Hematopoietic multipotent progenitor cell treated with erythropoietin and hydrocortisone succinate and interleukin-3 and kit ligand, for 4 days (in vitro differentiated cells): ENCODE results near the gene NR4A2.

ENCODE experiments used
- DNase-seq: peaks from one replicate; pipeline ENCODE4 v3.0.0-alpha.2; 2015

The NR4A2 gene

GRCh38 chr2:156332534-156333273, at the start of gene NR4A2:
TSS of gene NR4A2 (minus strand) at chr2:156332721. CDS start at chr2:156330186, 2,535 bp downstream.
- DNase-seq = peak; percentile 90

DNA sequence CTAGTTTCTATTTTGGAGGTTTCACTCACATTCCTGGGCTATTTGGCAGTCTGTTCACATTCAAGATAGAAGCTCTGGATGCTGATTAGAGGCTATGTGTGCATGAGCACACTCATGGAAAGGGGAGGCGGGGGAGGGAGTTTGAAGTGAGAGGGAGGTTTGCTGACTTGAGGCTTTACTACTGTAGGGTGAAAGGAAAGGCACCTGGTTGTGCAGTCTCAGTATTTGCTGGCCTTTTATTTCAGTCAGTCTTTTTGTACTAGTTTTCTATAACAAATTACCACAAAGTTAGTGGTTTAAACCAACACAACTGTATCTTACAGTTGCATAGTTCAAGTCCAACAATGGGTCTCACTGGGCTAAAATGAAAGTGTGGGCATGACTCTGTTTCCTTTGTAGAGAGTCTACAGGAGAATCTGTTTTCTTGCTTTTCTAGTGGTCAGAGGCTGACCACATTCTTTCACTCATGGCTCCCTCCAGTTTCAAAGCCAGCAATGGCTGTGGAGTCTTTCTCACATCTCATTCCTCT, 47.7 kb upstream of the NR4A2 start:
- DNase-seq = no peak

DNA sequence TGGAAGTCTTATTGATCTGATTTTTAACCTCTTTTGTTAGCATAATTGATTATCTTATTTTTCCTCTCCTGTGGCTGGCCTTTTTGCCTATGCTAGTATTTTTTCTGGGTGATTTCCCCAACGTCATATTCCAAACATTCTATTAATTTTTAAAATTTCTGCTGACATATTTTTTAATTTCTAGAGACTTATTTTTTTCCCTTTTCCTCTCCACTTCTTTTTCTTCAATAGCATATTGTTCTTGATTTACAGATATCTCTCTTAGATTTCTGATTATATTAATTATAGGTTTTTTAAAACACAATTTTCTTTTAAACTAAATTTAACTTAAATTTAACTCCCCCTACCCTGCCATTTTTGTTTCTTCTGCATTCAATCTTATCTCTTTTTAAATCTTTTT, 47.2 kb upstream of the NR4A2 start:
- no peak for DNase-seq

DNA sequence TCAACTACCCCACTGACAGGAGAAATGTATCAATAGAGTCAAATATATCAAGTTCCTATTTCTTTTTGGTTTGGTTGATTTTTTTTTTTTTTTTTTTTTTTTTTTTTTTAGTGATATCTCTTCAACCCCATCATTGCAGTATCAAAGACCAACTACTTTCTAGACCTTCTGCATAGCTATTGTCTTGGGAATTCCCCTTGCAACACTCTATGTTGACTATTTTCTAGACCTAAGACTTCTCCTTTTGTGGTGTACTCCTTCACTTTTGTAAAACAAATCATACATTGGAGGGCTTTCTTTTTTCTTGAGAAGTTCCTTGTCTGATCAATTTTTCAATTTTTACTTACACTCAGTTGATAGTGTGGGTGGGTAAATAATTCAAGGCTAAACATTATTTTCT, 46.5 kb upstream of the NR4A2 start:
- DNase-seq = no peak

- DNase-seq = no peak
These were observed 34.2 kb upstream of the NR4A2 start for GRCh38 chr2:156366753-156367152.

- DNase-seq = no peak
These were observed 30.6 kb upstream of the NR4A2 start for GRCh38 chr2:156363141-156363540.

GRCh38 chr2:156356014-156356754, 23.7 kb upstream of the NR4A2 start:
- peak; percentile 28 for DNase-seq

DNA sequence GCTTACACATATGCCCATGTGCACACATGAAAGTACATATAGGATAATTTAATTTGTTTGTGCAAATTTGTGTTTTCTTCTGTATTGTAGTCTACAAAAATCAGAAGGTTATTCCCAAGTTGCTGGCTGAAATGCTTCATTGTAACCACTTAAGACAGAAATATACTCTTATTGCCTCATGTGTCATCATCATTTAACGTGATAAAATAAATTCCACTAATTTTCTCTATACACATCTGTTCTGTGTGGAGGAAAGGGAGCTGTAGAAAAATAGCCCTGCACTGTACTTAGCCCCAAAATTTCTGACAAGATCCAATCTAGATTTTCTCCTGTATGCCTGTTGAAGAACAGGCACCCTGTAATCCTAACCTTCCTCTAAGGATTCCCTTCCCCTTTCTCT, 20.4 kb upstream of the NR4A2 start:
- DNase-seq = no peak

DNA sequence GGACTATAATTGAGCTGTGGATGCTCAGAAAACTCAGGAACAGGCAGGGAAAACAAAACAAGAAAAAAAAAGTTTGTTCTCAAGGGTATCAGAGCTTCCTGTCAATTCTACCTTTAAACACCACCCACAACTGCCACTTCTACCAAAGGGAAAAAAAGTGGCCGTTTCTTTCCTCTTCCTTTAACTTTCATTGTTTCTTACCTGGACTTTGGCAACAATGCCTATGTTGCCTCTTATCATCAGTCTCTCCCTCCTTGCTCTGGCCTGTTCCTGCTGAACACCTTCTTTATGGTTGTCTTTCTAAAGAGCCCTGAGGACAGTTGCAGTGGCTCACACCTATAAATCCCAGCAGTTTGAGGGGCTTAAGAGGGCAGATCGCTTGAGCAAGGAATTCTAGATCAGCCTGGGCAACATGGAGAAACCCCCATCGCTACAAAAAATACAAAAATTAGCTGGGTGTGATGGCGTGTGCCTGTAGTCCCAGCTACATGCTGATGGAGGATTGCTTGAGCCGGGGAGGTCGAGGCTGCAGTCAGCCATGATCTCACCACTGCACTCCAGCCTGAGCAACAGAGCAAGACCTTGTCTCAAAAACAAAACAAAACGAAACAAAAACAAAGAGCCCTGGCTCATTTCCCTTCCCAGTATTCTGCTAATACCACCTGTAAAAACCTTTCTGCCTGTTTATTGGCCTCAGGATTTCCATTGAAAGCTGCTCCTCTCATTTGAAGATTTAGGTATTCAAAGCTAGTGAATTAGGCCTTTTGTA, 18.0 kb upstream of the NR4A2 start:
- DNase-seq = no peak

- no peak for DNase-seq
These were observed 17.1 kb upstream of the NR4A2 start for GRCh38 chr2:156349605-156350004.

DNA sequence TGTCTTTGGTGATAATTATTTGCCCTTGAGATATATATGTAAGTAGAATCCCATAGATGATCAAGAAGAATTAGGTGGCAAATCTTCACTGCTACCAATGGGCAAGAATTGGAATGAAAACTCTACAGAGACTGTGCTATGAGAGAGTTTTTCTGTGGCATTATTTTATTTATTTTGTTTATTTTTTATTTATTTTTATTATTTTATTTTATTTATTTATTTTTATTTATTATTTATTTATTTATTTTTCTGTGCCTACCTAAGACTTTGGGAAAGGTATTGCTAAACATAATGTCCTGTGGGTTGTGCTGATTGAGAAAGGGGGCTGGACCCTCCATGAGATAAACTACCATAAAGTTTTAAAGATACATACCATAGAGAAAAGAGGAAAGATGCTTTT, 16.6 kb upstream of the NR4A2 start:
- DNase-seq = no peak

- no peak for DNase-seq
These were observed 14.9 kb upstream of the NR4A2 start for GRCh38 chr2:156347431-156347830.

- no peak for DNase-seq
These were observed 14.2 kb upstream of the NR4A2 start for GRCh38 chr2:156346731-156347130.

DNA sequence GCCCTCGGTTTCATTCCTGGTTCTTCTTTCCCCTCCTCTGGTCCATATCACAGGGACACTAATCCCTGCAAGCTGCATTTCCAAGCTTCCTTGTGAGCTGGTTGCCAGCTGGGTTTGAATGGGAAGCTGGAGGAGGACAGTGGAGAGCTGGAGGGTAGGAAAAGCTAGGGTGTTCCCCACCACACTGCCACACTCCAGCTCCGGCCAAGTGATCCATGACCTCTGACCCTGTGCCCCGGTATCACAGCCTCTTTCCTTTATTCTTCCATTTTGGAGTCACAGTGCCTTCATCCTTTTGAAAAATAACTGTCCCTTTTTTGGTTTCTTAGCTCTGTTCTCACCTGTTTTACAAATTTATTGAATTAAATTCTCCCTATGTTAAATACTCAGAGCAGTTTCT, 13.1 kb upstream of the NR4A2 start:
- DNase-seq = no peak

DNA sequence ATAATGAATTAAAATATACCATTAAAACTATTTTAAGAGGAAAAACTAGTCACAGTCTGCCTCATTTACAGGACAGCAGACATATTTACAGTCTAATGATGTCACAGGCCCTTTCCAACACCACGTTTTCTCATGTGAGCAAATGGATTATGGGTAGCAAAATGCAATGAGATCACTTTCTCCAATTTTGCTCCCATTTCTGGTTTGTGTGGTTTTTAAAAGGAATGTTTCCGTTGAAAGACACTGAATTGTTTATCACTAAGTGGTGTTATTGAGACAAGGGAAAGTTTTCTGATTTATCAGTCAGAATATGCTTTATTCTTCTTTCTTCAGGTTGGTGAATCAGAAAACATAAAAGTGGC, 11.4 kb upstream of the NR4A2 start:
- no peak for DNase-seq

DNA sequence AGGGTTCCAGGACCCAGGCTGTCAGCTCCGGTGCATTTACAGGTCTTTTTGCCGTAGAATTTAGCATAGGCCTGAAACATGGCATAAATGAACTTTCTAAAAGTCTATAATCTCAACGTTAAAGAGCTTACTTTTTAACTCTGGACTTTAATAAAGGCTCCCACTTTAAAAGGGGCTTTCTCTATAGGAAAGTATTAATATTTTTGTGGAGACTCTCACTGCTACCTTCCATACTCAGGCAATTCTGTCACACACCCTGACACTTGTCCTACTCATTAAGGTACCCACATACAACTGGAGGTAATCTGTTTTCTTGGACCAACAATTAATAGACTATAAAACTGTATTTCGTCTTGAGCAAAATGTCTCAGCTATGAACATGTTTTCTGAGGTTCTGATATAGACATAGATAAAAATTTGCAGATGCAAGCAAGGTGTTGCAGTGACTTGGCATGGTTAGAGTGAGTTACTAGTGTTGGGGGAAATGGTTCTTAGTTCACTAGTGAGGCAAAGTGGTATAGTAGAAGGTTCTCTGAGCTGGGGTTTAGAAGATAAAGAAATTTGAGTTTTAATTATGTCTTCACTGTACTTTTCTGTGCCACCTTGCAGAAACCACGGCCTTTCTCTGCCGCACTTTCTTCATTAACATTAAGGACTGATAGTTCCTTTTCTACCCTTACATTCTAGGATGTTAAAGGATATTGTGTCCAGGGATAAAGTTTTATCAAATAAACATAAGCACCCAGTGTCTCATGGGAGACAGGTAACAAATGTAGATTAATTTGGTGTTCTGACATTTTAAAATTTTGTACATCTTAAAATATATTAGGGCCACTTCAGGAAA, 10.8 kb upstream of the NR4A2 start:
- no peak for DNase-seq

DNA sequence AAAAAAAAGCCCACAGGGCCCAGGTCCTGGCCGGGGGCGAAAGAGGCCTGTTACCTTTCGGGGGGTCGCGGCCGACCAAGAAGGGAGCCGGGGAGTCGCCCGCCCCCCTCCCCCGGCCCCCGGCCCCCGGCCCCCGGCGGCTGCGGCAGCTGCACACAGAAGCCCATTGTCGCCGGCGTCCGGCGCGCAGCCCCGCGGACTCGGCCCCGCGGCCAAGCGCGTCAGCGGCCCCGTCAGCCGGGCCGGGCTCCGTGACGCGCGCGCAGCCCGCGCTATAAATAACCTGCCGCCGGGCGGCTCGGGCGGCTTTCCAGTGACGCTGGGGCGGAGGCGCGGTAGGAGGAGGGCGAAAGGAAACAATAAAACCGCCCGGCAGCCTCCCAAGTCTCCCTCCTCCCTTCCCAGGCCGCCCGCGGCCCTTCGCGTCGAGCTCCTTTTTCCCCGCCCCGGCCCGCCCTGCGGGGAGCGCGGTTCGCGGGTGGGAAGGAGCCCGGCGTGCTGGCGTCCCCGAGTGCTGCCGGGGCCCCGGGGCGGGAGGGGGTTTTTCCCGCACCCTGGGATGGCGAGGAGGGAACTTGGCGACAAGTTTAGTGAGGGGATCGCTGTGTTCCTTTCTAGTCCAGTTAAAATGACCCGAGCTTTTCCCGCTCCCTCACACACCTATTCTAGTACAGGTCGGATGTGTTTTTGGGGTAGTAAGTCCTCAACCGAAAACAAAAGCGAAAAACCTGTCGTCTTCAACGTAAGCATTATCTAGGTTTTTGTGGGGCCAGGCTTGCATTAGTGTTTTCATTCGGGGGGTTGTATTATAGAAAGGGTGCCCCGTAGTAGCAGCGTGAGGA, 10.0 kb upstream of the NR4A2 start:
- peak; percentile 97 for DNase-seq

DNA sequence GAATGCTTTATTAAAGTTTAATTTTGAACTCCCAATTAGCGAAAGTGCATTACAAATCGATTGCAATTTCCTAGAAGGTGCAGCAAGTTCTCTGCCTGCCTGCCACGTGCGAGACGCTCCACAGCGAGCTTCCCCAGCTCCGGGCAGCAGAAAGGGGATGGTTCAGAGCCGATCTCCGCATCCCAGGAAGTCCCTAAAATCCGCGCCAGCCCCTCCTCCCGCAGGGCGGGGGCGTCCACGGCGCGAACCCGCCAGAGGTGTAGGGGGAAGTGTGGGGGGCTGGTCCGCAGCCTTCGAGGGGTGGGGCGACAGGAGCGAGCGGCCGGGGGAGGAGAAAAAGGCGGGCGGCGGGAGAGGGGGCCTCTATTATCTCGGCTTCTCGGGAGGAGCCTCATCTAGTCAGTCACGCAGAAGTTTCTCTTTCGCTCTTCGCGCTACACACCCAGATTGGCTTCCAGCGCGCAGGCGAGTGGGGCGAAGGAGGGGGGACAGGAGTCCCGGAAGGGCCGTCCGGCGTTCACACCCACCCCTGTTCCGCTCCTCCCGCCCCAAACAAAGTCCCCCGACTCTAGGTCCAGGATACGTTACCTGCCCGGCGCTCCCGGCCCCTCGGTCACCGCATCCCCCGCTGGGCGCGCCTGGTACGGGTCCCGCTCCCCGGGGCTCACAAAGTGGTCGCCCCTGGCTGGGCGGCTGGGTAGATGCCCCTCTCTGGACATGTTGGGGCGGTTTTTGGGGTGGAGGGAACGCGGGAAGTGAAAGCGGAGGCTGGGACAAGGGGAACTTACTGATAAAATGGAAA, 9.1 kb upstream of the NR4A2 start:
- peak; percentile 98 for DNase-seq

GRCh38 chr2:156340804-156341451, 8.4 kb upstream of the NR4A2 start:
- peak; percentile 76 for DNase-seq

GRCh38 chr2:156340377-156340776, 7.9 kb upstream of the NR4A2 start:
- DNase-seq = peak; percentile 22
